Testis (tissue), 3 donors: Measurements from ENCODE around the gene RTL9. TPM values are rescaled to one million over a fixed set of nuclear protein-coding genes. Genes with fewer than 3 reads are reported as not detected.
"Not testable (repeated sequence)": the region's sequence is repeated elsewhere in the genome, so short reads cannot be mapped to it uniquely, and the experiment has no call there.

Source experiments
- DNase-seq: peaks from one replicate; pipeline ENCODE4 v3.0.0-alpha.2; 2019
- H3K27ac ChIP-seq, 2 donors: fragments of 200-600 bp; sonication (generic); one replicate each; pipeline ENCODE4 v1.5.1; 2019
- H3K27me3 ChIP-seq: fragments of 200-600 bp; sonication (generic); one replicate; pipeline ENCODE4 v1.5.1; 2019
- H3K36me3 ChIP-seq: fragments of 200-600 bp; sonication (generic); one replicate; pipeline ENCODE4 v1.5.1; 2017; ENCODE audit warnings: low read depth; ENCODE audit errors: missing control alignments
- H3K4me1 ChIP-seq: fragments of 200-600 bp; sonication (generic); one replicate; pipeline ENCODE4 v1.5.1; 2019
- H3K4me3 ChIP-seq, 2 donors: fragments of 200-600 bp; sonication (generic); one replicate each; pipeline ENCODE4 v1.5.1; 2017 to 2019
- H3K9me3 ChIP-seq: fragments of 200-600 bp; sonication (generic); one replicate; pipeline ENCODE4 v1.5.1; 2017
- CTCF ChIP-seq, 3 experiments: fragments of 450-650 bp in 2 of 3; fragments of 200-600 bp in 1 of 3; sonication (generic) in 1 of 3; IDR thresholded peaks; one replicate each; pipeline ENCODE4 v1.5.1; 2016 to 2019; ENCODE audit warnings: antibody characterized with exemption in 3 of 3, mild to moderate bottlenecking in 2 of 3, moderate library complexity in 1 of 3
- POLR2A ChIP-seq: fragments of 450-650 bp; IDR thresholded peaks from one replicate; pipeline ENCODE4 v1.6.1; 2017; ENCODE audit warnings: antibody characterized with exemption, mild to moderate bottlenecking, moderate library complexity
- WGBS, 2 donors: methylation state at CpG; one replicate each; pipeline ENCODE4 v1.1.5; 2018; 5-methylcytosine and 5-hydroxymethylcytosine counted together
- intact Hi-C: fragments of 100-400 bp; cut with DNase I; formaldehyde crosslinking; loops from one replicate; pipeline ENCODE4 v1.15.1; 2023; ENCODE audit warnings: low total_unique reads
- polyA plus RNA-seq: library from polyadenylated mRNA; stranded (reverse); fragments of 350-450 nt; fragmentation: Illumina TruSeq; extraction: RNeasy Lipid Tissue Mini Kit (QIAGEN cat#74804); gene quantifications from one replicate; pipeline ENCODE4 v1.2.3, GENCODE V29; 2014; ENCODE audit warnings: low read depth, low replicate concordance; ENCODE audit not compliant: insufficient read depth
- total RNA-seq, 2 donors: library from RNA; depleted of rRNA; stranded (reverse); fragments of >200 nt; gene quantifications; one replicate each; pipeline ENCODE4 v1.2.3, GENCODE V29; 2016

Gene RTL9
- total and polyA plus RNA-seq, 3 donors from 2014 or later, result 27.1 to 94.4 (median 66.6) TPM

DNA sequence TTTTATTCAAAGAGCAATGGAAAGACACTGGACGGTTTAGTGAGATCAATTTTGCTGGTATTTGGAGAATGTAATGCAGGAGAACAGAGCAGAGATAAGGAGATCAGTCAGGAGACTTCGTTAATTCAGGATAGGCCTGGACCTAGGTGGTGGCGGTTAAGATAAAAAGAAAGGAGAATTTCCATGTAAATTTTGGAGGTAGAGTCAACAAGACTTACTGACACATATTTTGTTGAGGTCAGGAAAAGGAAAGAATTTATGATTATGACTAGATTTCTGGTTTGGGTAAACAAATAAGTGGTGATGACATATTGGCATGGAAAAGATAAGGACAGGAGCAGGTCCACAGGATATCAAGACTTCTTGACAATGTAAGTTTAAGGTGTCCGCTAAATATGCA lies 31.9 kb upstream of the RTL9 start:
- Histone ChIP-seq H3K9me3 (no peaks in the 10 kb centered on the region), H3K4me3 (no peak overlapping the region), H3K27me3 (no peaks in the 10 kb centered on the region), H3K4me1 (no peaks in the 10 kb centered on the region), H3K27ac (no peak overlapping the region), H3K36me3 (no peaks in the 10 kb centered on the region)
- intact Hi-C loops, result no loop called here
- WGBS, 2 donors, result 84 to 98% methylated on average over 4 of the region's 4 CpGs
- TF ChIP-seq CTCF (IDR thresholded peaks at IDR 0.05) (no peak), POLR2A (no peak)
- DNase-seq, result no peak

DNA sequence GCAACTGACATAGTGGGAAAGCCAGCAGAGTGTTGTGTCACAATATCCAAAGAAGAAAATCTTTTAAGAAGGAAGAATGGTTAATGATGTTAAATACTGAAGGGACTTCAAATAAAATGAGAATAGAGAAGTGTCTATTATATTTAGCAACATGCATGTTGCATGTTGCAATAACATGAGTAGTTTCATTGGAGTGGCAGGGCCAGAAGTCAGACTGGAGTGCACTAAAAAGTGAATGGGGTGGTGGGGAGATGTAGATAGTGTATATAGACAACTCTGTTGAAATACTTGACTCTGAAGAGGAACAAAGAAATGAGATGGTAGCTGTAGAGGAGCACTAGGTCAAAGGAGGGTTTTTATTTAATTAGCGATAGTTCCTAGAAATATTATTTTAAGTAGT lies 31.3 kb upstream of the RTL9 start:
- no peak overlapping the region for H3K27ac ChIP-seq
- no peaks in the 10 kb centered on the region for H3K36me3 ChIP-seq
- no peak for DNase-seq
- no peak overlapping the region for H3K4me3 ChIP-seq
- intact Hi-C loops, result no loop called here
- TF ChIP-seq POLR2A, result no peak
- TF ChIP-seq CTCF (IDR thresholded peaks at IDR 0.05), result no peak
- H3K27me3 ChIP-seq, result no peaks in the 10 kb centered on the region
- H3K4me1 ChIP-seq, result no peaks in the 10 kb centered on the region
- 85 to 91% methylated on average over 1 of the region's 1 CpG for WGBS, 2 donors
- no peaks in the 10 kb centered on the region for H3K9me3 ChIP-seq

DNA sequence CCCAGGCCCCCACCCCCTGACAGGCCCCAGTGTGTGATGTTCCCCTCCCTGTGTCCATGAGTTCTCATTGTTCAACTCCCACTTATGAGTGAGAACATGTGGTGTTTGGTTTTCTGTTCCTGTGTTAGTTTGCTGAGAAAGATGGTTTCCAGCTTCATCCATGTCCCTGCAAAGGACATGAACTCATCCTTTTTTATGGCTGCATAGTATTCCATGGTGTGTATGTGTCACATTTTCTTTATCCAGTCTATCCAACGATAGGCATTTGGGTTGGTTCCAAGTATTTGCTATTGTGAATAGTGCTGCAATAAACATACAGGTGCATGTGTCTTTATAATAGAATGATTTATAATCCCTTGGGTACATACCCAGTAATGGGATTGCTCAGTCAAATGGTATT lies 30.0 kb upstream of the RTL9 start:
- H3K27ac ChIP-seq, DNase-seq, H3K9me3 ChIP-seq, H3K4me1 ChIP-seq, H3K27me3 ChIP-seq, intact Hi-C loops, H3K4me3 ChIP-seq, H3K36me3 ChIP-seq: not testable (repeated sequence)
- WGBS, 2 donors, result 96 to 100% methylated on average over 1 of the region's 1 CpG

DNA sequence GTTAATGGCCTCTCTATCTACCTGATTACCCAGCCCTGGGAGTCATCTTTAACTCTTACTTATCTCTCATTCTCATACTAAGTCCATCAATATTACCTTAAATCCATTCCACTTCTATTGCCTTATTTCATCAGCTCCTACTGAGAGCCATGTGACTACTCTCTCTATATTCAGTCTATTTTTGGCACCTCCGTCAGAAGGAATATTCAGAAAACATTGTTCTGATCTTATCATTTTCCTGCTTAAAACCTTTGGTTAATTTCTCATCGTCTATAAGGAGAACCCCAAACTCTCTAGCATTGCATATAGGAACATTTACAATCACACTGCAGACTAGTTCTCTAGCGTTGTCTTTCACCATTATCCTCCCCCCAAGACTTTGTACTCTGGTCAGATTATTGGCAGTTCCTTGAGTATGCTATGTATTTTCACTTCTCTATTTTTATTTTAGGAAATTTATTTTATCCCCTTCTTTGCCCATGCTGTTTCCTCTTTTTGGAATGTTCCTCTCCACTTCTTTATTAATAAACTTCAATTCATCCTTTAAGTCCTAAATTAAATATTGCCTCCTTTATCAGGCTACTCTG lies 27.1 kb upstream of the RTL9 start:
- no peaks in the 10 kb centered on the region for H3K4me1 ChIP-seq
- no peaks in the 10 kb centered on the region for H3K9me3 ChIP-seq
- no peak for TF ChIP-seq POLR2A
- TF ChIP-seq CTCF (IDR thresholded peaks at IDR 0.05), result no peak
- H3K36me3 ChIP-seq, result no peaks in the 10 kb centered on the region
- no peak overlapping the region for H3K4me3 ChIP-seq
- H3K27me3 ChIP-seq, result no peaks in the 10 kb centered on the region
- H3K27ac ChIP-seq, result no peak overlapping the region
- intact Hi-C loops, result no loop called here
- no peak for DNase-seq
- WGBS, 2 donors, result 74 to 81% methylated on average over 3 of the region's 3 CpGs

DNA sequence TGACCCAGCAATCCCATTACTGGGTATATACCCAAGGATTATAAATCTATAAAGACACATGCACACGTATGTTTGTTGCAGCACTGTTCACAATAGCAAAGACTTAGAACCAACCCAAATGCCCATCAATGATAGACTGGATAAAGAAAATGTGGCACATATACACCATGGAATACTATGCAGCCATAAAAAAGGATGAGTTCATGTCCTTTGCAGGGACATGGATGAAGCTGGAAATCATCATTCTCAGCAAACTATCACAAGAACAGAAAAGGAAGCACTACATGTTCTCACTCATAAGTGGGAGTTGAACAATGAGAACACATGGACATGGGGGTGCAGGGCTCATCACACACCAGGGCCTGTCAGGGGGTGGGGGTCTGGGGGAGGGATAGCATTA lies 25.2 kb upstream of the RTL9 start:
- H3K36me3 ChIP-seq, H3K27me3 ChIP-seq, intact Hi-C loops, H3K27ac ChIP-seq, H3K4me1 ChIP-seq, H3K4me3 ChIP-seq, H3K9me3 ChIP-seq, DNase-seq: not testable (repeated sequence)
- 86 to 100% methylated on average over 1 of the region's 1 CpG for WGBS, 2 donors

- Histone ChIP-seq H3K27ac (no peak overlapping the region), H3K4me3 (no peak overlapping the region), H3K4me1 (no peaks in the 10 kb centered on the region), H3K9me3 (no peaks in the 10 kb centered on the region), H3K27me3 (no peaks in the 10 kb centered on the region), H3K36me3 (no peaks in the 10 kb centered on the region)
- TF ChIP-seq POLR2A, result no peak
- no peak for TF ChIP-seq CTCF (IDR thresholded peaks at IDR 0.05)
- intact Hi-C loops, result no loop called here
- 81 to 88% methylated on average over 4 of the region's 4 CpGs for WGBS, 2 donors
- DNase-seq, result no peak
These were observed 19.7 kb upstream of the RTL9 start for GRCh38 chrX:110338935-110339334.
